ENCODE measurements around the gene VWA8. TPM values are rescaled to one million over a fixed set of nuclear protein-coding genes. Genes with fewer than 3 reads are reported as not detected.

Gene VWA8
- polyA plus RNA-seq, 1 of the 3 experiments (the other 2 are of a cell fraction): 5.5 TPM

GRCh38 chr13:41615528-41615855 lies 345.4 kb downstream of the VWA8 start:
- no peak overlapping the region for H3K9ac ChIP-seq
- H3K9me2 ChIP-seq: no peaks in the 10 kb centered on the region
- no peaks in the 10 kb centered on the region for H3K27me3 ChIP-seq (ENCODE audit: insufficient read depth)
- H3F3A ChIP-seq (replicated peaks; ENCODE audit: insufficient read depth): no peaks in the 10 kb centered on the region
- TF ChIP-seq RCOR1 (IDR thresholded peaks at IDR 0.05; ENCODE audit: low read length): no peak
- H3K27ac ChIP-seq (ENCODE audit: low read depth in 2 of 2, low read length in 1 of 2): 0 out of 4 replicates have a peak overlapping the region, but pooled peaks of 1 of the 2 experiments have one; percentile 7
- peaks cover 4 to 8% of the 10 kb centered on the region in 2 experiments for H3K36me3 ChIP-seq (replicated peaks in 1 of 2; ENCODE audit: control insufficient read depth in 1 of 2, insufficient read depth in 2 of 2, low read length in 1 of 2)
- peaks cover 5 to 15% of the 10 kb centered on the region in 2 experiments; a peak in 1 of 4 replicates for H3K4me1 ChIP-seq (ENCODE audit: control insufficient read depth in 1 of 2, insufficient read depth in 2 of 2, low read depth in 1 of 2, low read length in 1 of 2)
- H3K4me2 ChIP-seq: no peak overlapping the region
- ChIA-PET POLR2A (no interaction called here), CTCF (interaction anchor here (1.1 kb wide), 1 partner anchor 29 kb away, joined by 3 read pairs; no protein-coding TSS in a partner anchor)
- no peak for DNase-seq
- no peak overlapping the region for H2AFZ ChIP-seq (ENCODE audit: low read depth)
- H3K79me2 ChIP-seq (ENCODE audit: insufficient read depth): no peaks in the 10 kb centered on the region
- H3K9me3 ChIP-seq: no peaks in the 10 kb centered on the region
- H3K4me3 ChIP-seq (ENCODE audit: low read depth in 2 of 2, low read length in 1 of 2): no peak overlapping the region
- H4K20me1 ChIP-seq (ENCODE audit: insufficient read depth): no peaks in the 10 kb centered on the region

- WGBS (ENCODE audit: low lambda C conversion rate): 69% methylated on average over 6 of the region's 7 CpGs
- H3F3A ChIP-seq (replicated peaks; ENCODE audit: insufficient read depth): no peaks in the 10 kb centered on the region
- TF ChIP-seq IRF3 (IDR thresholded peaks at IDR 0.05; ENCODE audit: low read depth, low read length) (no peak), TCF12 (IDR thresholded peaks at IDR 0.05) (peak; percentile 69), PBX3 (IDR thresholded peaks at IDR 0.05) (peak; percentile 45; the same call in 1 of the 2 replicates)
- no peak overlapping the region for H3K4me3 ChIP-seq (ENCODE audit: low read depth in 2 of 2, low read length in 1 of 2)
- no peak overlapping the region for H2AFZ ChIP-seq (ENCODE audit: low read depth)
- H3K9ac ChIP-seq: no peak overlapping the region
- no peaks in the 10 kb centered on the region for H3K9me2 ChIP-seq
- no peak overlapping the region for H3K4me2 ChIP-seq
- H3K79me2 ChIP-seq (ENCODE audit: insufficient read depth): no peaks in the 10 kb centered on the region
- no peak for DNase-seq
- peaks cover 4 to 13% of the 10 kb centered on the region in 2 experiments for H3K36me3 ChIP-seq (replicated peaks in 1 of 2; ENCODE audit: control insufficient read depth in 1 of 2, insufficient read depth in 2 of 2, low read length in 1 of 2)
- H3K27me3 ChIP-seq (ENCODE audit: insufficient read depth): no peaks in the 10 kb centered on the region
- peaks cover 5 to 18% of the 10 kb centered on the region in 2 experiments; a peak in 1 of 4 replicates for H3K4me1 ChIP-seq (ENCODE audit: control insufficient read depth in 1 of 2, insufficient read depth in 2 of 2, low read depth in 1 of 2, low read length in 1 of 2)
- H4K20me1 ChIP-seq (ENCODE audit: insufficient read depth): no peaks in the 10 kb centered on the region
- ChIA-PET POLR2A (no interaction called here), CTCF (interaction anchor here (1.1 kb wide), 1 partner anchor 29 kb away, joined by 3 read pairs; no protein-coding TSS in a partner anchor)
- H3K9me3 ChIP-seq: no peaks in the 10 kb centered on the region
- H3K27ac ChIP-seq (ENCODE audit: low read depth in 2 of 2, low read length in 1 of 2): peak overlapping the region in 1 of 2 experiments; percentile 7; a peak in 2 of 4 replicates
Measured at GRCh38 chr13:41614671-41615527, 346.0 kb downstream of the VWA8 start.

- Histone ChIP-seq H3K4me1 (ENCODE audit: control insufficient read depth in 1 of 2, insufficient read depth in 2 of 2, low read depth in 1 of 2, low read length in 1 of 2) (peaks cover 5 to 22% of the 10 kb centered on the region in 2 experiments; a peak in 2 of 4 replicates), H4K20me1 (ENCODE audit: insufficient read depth) (no peaks in the 10 kb centered on the region), H3K9ac (no peak overlapping the region), H3K27ac (ENCODE audit: low read depth in 2 of 2, low read length in 1 of 2) (no peak overlapping the region; a peak in 1 of 4 replicates), H3K9me3 (no peaks in the 10 kb centered on the region), H3K9me2 (no peaks in the 10 kb centered on the region), H3K4me2 (no peak overlapping the region), H3K4me3 (ENCODE audit: low read depth in 2 of 2, low read length in 1 of 2) (no peak overlapping the region), H3K79me2 (ENCODE audit: insufficient read depth) (no peaks in the 10 kb centered on the region), H2AFZ (ENCODE audit: low read depth) (no peak overlapping the region), H3K36me3 (replicated peaks in 1 of 2; ENCODE audit: control insufficient read depth in 1 of 2, insufficient read depth in 2 of 2, low read length in 1 of 2) (peaks cover 4 to 17% of the 10 kb centered on the region in 2 experiments), H3F3A (replicated peaks; ENCODE audit: insufficient read depth) (no peaks in the 10 kb centered on the region), H3K27me3 (ENCODE audit: insufficient read depth) (no peaks in the 10 kb centered on the region)
- no peak for TF ChIP-seq GATA2 (CRISPR knock-in tag; IDR thresholded peaks at IDR 0.05)
- no peak for DNase-seq
- CTCF ChIA-PET: interaction anchor here (1.7 kb wide), 1 partner anchor 12 kb away, joined by 7 read pairs; no protein-coding TSS in a partner anchor
- WGBS (ENCODE audit: low lambda C conversion rate): 87% methylated on average over 12 of the region's 12 CpGs
- POLR2A ChIA-PET: no interaction called here
Measured at GRCh38 chr13:41613984-41614661, 346.8 kb downstream of the VWA8 start.
